NK-92 (cell line): ENCODE data around the gene VSIG10L.

Experiments
- DNase-seq: peaks from one replicate; lab custom pipeline; 2025; ENCODE audit not compliant: unreplicated experiment; lab: John Stamatoyannopoulos, UW

The VSIG10L gene

DNA sequence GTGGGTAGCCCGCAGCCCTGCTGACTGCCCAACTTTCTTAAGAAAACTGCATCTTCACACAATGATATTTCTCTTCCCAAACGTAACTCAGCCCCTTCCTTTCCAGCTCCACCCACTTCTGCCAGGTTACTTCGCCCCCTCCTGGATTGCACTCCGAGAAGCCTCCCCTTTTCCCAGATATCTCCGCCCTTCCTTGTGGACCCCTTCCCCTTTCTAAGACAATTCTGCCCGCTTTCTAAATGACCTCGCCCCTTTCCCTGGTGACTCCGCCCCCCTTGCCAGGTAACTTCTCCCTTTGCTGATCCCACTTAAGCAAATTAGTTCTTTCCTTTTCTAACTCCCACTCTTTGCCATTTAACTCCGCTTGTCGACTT is 2.6 kb downstream of the VSIG10L start:
- DNase-seq, result no peak

DNA sequence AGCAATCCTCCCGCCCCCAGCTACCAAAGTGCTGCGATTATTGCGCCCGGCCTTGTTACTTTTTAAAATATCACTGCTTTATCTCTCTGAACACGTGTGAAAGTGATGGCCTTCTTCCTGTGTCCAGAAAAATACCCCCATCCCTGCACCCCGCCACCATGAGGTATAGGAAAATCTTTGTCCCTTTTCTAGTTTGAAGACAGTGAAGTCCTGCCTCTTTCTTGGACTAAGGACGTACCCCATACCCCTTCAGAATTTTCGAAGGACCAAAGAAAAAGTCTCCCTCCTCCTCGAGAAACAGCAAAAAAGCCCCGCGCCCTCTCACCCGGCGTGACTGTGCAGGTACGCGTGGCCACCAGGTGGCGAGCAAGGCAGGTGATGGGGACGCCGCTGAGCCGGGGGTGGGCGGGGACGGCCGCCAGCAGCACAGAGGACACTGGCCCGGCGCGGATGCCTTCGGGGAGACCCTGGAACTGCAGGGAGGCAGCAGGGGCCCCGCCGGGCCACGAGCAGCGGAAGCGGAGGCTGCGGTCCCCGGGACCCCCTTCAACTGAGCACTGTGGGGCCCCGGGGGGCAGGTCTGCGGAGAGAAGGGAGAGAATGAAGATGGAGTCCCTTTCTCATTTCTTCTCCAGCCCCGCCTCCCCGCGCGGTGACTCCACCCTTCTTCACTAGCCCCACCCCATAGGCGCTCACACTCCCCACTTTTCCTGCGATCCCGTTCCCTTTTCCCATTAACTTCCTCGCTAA is 3.2 kb downstream of the VSIG10L start:
- DNase-seq, result no peak

DNA sequence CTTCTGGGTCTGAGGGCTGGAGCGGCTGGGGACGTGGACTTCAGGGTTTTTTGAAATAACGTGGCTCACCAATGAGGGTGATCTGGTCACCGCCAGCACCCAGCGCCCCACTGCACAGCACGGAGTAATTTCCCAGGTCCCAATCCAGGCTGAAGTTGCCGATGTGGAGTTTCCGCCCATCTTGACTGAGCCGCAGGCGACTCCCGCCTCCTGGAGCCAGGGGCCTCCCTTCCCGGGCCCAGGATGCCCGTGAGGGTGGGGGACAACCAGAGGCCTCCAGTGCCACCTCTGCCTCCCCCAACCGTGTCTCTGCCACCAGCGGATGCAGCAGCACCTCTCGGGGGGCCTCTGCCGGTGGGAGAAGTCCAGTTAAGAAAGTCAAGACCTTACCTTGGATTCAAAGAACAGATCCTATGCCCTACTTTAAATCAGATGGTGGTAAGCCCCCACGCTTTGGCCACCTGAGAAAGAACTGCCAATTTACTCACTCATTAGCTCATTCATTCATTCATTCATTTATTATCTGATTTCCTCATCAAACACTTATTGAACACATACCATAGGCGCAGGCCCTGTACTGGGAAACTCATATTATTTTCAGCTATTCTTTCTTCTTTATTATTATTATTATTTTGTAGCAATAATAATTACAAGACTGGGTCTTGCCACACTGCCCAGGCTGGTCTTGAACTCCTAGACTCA is 3.9 kb downstream of the VSIG10L start:
- no peak for DNase-seq

DNA sequence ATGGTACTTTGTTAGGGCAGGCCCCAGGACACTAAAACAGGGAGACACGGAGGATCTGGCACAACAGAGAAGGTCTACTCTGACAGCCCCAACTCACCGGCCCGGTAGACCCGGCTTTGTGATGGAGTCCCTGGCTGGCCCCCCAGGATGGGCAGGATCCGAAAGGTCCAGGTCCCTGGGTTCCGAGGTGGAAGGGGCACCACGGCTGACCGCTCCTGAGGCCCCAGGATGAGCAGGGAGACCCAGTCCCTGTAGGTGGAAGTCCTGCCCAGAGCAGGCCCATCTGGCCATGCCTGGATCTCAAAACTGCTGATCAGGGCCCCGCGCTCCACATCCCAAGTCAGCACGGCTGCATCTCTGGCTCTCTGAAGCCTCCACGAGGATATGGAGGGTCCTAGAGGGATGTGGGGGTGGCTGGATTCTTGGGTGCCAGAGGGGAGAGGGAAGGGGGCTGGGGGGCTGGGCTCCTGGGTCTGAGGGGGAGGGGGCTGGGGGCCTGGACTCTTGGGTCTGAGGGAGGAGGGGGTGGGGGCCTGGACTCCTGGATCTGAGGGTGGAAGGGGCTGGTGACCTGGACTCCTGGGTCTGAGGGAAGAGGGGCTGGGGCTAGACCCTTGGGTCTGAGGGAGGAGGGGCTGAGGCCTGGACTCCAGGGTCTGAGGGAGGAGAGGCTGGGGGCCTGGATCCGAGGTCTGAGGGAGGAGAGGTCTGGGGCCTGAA is 4.6 kb downstream of the VSIG10L start:
- DNase-seq, result no peak

DNA sequence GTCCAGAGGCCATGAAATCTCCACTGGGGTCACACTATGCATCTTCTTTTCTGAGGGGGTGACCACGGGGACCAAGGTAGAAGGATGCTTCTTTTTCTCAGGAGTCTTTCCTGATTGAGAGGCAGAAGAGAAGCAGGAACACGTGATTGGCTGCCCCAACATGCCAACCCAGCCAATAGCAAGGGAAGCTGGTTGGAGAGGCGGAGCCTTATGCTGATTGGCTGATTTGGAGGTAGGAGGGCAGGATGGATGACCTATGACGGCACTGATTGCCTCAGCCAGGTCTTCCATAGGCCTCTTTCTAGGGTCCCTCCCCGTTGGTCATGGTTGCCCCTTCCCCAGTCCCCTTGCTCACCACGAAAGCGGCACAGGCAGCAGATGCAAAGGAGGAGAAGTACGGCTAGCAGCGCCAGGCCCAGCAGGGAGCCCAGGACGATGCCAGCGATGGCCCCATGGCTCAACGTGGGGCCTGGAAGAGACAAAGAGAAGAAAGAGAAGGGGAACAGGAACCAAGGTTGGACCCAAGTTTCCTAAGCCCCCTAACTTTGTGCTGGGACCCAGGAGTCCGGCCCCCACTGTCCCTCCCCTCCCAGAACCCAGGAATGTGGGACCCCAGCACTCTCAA is 8.0 kb downstream of the VSIG10L start:
- no peak for DNase-seq

GRCh38 chr19:51331716-51332115 is 10.2 kb downstream of the VSIG10L start:
- no peak for DNase-seq

DNA sequence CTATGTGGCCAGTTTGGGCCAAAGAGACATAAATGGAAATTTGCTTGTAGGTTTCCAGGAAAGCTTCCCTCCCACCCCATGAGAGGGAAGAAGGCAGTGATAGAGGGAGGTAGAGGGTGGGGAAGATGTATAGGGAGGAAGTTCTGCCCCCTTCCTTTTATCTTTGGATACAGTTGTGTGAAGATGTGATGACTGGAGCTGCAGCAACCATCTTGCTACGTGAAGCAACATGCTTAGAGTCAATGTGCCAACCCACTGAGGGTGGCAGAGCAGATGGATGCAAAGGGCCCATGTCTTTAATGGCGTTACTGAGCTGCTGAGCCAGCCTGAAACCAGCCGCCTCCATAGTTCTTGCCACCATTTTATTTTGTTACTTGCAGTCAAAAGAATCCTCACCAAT is 10.7 kb downstream of the VSIG10L start:
- DNase-seq, result no peak

DNA sequence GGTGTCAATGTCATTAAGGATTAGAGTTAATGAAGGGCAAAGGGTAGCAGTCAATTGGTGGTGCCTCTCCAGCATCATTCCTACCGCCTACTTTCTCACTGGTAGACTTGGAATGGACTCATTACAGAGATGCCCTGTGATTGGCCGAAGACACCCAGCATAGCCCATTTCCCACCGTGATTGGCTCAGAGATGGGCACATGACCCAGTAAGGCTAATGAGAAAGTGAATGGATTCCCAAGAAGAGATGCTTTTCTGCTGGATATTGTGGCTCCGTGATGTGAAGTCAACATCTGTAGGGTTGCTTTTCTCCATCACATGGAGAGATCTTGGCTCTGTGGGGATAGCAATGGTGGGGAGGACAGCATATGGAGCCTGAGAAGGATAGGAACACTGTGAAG is 11.6 kb downstream of the VSIG10L start:
- no peak for DNase-seq

DNA sequence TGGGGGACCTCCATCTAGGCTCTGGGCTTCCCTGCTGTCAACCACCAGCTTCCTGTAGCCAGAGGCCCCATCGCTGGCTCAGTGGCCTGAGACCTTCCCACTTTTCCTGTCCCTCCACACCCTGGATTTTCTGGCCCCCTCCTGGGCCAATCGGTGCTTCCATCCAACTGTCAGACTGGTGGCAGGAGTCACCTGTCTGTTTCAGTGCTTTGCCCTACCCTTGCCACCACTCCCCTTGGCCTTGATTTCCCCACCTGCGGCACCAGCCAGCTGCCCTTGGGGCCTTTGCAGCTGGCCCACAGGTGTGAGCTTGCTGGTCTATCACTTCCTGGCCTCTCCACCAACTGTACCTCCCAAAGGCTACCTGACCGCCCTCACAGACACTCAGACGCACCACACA is 12.5 kb downstream of the VSIG10L start:
- no peak for DNase-seq

- DNase-seq, result no peak
These were observed 14.6 kb downstream of the VSIG10L start for GRCh38 chr19:51327066-51328001.

DNA sequence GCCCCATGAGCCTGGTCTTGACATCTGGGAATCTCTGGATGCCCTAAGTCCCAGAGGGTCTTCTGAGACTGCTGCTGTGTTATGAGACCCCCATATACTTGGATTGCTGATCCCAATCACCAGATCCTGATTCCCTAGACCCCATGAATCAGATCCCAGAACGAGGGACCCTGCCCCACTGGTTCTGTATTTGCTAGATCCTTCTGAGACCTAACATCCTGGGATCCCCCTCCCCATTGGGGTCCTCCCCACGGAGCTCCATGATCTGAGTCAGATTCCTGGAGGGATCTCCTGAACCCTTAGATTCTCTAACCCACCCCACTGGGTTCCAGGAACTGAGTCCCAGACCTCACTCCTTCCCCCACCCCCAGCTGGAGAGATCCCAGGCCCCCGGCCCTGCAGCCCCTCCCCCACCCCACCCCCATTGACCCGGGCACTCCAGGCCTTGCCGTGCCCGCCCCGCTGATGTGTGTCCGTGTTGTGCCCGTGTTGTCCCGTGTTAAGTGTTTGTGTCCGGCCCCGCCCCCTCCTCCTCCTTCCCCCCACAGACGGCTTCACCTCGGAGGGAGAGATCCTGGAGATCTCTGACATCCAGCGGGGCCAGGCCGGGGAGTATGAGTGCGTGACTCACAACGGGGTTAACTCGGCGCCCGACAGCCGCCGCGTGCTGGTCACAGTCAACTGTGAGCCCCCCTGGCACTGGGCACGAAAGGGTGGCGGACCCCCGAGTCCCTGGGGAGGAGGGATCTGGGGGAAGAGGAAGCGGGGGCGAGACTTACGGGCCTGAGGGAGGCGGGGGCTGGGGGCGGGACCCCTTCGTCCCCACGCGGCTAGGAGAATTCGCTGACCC is 15.5 kb downstream of the VSIG10L start:
- DNase-seq, result no peak

DNA sequence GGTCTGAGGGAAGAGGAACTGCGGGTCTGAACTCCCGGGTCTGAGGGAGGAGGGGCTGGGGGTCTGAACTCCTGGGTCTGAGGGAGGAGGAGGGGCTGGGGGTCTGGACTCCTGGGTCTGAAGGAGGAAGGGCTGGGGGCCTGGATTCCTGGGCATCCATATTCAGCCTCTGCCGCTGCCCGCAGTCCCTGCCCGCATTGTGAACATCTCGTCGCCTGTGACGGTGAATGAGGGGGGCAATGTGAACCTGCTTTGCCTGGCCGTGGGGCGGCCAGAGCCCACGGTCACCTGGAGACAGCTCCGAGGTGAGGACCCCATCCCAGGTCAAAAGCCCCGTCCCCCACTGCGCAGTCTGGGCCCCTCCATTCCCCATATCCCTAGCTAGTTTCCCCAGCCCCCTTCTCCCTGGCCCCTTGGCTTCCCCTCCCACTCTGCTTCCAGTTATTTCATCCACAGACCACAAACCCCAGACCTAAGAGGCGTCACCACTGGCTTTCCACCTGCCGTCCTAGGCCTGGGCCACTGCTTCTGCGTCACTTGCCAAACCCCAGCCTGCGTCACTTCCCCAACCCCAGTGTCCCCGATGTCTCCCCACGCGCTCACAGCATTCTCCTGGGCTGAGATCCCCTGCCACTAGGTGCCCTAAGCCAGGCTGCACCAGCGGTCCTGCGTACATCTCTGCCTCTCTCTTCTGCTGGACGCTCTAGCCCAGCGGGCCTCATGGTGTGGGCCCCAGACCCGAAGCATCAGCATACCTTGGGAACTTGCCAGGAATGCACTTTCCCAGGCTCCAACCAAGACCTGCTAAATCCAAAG is 16.6 kb downstream of the VSIG10L start:
- no peak for DNase-seq

- DNase-seq, result no peak
These were observed 17.8 kb downstream of the VSIG10L start for GRCh38 chr19:51324167-51324481.

DNA sequence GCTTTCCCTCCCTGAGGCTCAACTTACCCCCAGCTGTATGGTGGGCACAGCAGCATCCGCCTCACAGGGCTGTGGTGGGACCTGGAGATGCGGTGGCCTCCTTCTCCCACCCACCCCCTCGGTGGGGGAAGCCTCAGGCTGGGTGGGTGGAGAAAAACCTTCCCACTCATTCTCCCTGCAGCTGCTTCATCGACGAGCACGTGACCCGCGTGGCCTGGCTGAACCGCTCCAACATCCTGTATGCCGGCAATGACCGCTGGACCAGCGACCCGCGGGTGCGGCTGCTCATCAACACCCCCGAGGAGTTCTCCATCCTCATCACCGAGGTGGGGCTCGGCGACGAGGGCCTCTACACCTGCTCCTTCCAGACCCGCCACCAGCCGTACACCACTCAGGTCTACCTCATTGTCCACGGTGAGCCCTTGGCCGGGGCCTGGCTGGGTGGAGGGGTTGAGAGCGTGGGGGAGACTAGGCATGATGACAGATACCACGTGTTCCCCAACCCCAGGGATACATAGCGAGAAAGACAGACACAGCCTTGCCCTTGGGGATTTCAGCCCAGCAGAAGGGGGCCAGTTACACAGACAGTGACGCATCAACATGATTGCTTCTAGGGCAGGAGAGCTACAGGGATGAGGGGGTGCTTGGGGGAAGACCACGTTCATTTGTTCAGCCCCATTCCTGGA is 18.3 kb downstream of the VSIG10L start:
- DNase-seq, result no peak

GRCh38 chr19:51321799-51322198 is 20.1 kb downstream of the VSIG10L start:
- DNase-seq, result no peak

DNA sequence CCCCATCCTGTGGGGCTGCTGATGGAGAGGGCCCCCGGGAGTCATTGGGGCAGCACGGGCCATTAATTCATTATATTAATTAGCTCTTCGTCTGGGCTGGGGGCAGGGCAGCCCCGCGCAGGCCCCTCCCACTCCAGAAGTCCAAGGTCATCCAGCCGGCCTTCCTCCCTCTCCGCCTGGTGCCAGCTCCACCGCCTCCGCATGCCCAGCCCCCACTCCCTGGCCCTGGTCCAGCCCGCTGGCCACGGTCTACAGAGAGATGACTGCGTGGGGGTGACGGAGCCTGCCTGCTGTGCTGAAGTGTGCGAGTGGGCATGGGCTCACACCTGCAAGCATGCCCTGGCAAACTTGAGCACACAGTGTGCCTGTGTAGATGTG is 21.7 kb downstream of the VSIG10L start:
- no peak for DNase-seq

- DNase-seq, result no peak
These were observed 22.2 kb downstream of the VSIG10L start for GRCh38 chr19:51319649-51320279.
